GM19193 (cell line): ENCODE results near the gene UNC45A.

Experiments
- POLR2A ChIP-seq: IDR thresholded peaks from 4 replicates; pipeline ENCODE4 v1.6.1; 2011; ENCODE audit not compliant: insufficient read depth, insufficient read length; ENCODE audit errors: extremely low read depth

UNC45A gene

DNA sequence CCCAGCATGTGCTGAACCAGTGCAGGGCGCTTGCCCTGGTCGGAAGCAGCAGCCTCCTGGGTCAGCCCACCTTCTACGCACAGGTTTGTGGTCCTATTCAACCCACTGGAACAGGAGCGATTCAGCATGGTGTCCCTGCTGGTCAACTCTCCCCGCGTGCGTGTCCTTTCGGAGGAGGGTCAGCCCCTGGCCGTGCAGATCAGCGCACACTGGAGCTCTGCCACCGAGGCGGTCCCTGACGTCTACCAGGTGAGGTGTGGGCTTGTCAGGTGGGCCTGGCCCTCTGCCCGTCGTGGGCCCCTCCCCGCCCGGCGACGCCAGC lies 23.8 kb upstream of the UNC45A start:
- no peak for TF ChIP-seq POLR2A

DNA sequence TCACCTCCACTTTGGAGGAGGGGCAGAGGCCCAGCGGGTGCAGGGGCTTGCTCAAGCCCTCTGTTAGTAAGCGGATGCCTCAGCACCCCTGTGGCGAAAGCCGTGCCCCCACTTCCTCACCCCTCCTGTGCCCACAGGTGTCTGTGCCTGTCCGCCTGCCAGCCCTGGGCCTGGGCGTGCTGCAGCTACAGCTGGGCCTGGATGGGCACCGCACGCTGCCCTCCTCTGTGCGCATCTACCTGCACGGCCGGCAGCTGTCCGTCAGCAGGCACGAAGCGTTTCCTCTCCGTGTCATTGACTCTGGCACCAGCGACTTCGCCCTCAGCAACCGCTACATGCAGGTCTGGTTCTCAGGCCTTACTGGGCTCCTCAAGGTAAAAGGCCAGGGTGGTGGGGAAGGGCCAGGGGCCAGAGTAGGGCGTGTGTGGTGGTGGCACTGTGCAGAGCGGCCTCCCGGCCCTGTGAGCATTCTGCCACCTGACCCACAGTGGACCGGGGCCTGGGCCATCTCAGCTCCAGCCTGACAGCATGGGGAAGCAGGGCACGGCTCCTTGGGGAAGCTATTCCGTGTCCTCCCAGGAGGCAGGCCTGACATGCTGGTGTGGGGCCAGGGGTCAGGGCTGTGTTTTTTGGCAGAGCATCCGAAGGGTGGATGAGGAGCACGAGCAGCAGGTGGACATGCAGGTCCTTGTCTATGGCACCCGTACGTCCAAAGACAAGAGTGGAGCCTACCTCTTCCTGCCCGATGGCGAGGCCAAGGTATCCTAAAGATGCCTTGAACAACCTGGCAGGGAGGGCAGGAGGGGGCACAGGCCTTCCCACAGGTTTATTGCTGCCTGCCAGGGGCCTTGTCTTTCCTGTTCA lies 22.9 kb upstream of the UNC45A start:
- no peak for TF ChIP-seq POLR2A

DNA sequence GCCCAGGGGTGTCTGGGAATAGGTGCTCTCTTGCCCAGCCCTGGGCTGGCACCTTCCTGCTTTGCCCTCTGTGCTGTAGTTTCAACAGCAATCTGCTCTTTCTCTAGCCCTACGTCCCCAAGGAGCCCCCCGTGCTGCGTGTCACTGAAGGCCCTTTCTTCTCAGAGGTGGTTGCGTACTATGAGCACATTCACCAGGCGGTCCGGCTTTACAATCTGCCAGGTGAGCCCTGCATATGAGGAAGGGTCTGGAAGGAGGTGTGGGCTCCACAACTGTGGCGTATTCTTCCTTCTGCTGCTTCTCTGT lies 22.4 kb upstream of the UNC45A start:
- TF ChIP-seq POLR2A: no peak

DNA sequence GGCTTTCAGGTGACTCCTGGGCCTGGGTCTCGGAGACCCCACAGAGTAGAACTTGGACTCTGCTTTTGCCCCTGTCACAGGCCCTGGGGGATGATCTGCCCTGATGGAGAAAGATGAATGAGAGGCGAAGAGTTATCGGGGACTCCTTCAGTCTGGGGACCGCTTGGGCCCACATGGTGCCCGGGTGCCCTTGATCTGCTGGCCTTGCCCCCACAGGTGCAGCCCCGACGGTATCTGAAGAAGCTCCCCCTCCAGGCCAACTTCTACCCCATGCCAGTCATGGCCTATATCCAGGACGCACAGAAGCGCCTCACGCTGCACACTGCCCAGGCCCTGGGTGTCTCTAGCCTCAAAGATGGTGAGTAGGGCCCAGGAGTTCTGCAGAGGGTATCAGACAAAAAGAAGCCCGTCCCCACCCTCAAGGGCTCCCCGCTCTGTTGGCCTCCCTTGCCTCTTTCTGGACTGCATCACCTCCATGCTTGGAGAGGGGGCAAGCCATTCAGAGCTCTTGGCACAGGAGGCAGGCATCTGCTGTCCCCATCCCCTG lies 21.6 kb upstream of the UNC45A start:
- no peak for TF ChIP-seq POLR2A

DNA sequence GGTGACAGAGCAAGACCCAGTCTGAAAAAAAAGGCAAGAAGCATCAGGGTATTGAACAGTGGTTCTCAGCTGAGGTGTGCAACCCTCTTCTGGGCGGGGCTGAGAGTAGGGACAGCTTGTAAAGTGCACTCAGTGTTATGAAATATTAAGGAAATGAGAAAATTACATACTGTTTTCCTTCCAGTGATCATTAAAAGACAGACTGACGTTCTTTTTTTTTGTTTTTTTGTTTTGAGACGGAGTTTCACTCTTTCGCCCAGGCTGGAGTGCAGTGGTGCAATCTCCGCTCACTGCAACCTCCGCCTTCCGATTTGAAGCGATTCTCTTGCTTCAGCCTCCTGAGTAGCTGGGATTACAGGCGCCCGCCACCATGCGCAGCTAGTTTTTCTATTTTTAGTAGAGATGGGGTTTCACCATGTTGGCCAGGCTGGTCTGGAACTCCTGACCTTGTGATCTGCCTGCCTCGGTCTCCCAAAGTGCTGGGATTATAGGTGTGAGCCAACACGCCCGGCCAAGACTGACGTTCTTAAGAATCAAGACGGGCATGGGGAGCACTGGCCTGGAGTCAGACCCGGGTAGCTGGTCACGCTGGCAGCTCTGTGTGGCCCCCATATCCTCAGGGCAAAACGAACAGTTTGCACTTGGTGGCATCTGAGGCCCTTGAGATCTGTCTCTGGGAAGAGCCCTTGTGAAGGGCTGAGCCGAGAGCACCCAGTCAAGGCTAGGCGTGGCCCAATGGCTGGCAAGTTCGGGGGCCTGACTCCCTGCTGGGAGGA lies 20.6 kb upstream of the UNC45A start:
- no peak for TF ChIP-seq POLR2A

DNA sequence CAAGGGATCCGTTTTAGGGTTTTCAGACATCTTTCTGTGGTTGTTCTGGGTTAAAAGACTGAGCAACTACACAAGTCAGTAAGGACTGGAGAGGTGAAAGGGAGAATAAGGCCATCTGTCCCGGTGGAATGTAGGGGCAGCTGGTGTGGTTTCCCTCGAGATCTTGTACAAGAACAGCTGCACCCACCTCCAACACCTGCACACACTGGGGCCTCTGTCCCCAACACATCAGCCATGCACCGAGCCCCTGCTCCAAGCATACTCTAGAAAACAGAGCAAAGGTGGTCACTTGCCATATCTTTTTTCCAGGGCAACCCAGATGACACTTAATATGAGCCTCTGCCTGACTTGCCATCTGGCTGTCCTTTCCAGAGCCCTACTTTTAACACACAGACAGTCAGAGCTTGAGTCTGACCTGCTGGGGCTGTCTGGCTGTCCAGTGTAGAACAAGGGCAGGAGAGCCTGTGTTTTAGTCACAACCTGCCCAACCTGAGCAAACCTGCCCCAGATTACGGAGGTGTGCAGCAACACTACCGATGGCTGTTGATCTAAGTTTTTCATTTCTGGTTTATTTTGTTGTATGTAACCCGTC lies 19.8 kb upstream of the UNC45A start:
- no peak for TF ChIP-seq POLR2A

DNA sequence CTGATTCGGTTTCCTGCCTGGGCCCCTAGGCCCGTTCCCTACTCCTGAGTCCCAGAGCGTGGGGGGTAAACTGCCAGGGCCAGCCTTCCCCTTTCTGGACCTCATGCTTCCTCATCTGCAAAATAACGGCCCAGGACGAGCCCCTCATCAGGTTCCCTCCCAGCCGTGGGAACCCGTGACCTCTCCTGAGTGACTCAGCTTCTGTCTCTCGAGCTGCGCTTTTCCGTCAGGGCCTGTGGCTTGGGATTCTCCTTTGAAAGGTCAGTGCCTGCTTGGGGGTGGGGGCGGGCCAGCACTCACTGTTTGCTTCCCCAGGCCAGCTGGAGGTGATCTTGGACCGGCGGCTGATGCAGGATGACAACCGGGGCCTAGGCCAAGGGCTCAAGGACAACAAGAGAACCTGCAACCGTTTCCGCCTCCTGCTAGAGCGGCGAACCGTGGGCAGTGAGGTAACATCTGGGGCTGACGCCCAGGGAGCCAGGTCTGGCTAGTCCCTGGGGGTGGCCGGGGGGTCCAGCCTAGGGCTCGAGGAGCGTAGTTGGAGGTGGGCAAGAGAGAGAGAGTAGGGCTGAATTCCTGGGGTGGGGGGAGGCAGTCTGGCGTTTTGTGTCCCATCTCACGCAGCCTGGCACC lies 19.2 kb upstream of the UNC45A start:
- no peak for TF ChIP-seq POLR2A

DNA sequence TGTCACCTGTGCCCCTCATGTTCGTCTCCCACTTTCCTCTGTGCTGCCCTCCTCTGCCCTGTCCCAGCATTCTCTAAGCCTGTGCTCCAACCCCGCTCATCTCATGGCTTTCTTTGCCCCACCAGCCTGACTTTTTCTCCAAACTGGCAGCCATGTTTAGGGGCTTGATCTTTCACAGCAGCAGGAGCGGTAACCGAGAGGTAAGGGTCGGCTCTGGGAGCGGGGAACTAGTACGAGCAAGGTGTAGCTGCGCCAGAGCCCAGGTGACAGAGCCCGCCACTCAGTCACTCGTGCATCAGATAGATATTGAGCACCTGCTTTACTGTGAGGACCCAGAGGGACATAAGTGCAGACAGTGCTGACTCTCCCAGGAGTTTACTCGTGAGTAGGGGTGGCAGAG lies 18.6 kb upstream of the UNC45A start:
- TF ChIP-seq POLR2A: no peak

DNA sequence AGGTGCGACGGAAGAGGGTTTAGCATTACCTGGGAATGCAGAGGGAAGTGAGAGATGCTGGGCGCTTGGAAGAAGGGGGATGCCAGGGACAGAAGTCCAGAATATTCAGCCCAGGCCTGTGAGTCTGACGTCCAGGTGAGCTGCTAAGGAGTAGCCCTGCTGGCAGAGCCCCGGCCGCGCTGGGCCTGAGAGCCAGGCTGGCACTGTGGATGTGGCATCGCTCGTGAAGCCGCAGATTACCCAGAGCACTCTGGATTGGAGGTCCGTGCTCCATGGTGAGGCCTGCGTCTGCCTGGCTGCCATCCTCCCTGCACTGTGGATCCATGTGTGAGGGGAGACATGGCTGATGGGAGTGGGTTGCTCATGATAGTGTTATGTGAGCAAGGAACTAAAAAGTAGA lies 17.5 kb upstream of the UNC45A start:
- no peak for TF ChIP-seq POLR2A

DNA sequence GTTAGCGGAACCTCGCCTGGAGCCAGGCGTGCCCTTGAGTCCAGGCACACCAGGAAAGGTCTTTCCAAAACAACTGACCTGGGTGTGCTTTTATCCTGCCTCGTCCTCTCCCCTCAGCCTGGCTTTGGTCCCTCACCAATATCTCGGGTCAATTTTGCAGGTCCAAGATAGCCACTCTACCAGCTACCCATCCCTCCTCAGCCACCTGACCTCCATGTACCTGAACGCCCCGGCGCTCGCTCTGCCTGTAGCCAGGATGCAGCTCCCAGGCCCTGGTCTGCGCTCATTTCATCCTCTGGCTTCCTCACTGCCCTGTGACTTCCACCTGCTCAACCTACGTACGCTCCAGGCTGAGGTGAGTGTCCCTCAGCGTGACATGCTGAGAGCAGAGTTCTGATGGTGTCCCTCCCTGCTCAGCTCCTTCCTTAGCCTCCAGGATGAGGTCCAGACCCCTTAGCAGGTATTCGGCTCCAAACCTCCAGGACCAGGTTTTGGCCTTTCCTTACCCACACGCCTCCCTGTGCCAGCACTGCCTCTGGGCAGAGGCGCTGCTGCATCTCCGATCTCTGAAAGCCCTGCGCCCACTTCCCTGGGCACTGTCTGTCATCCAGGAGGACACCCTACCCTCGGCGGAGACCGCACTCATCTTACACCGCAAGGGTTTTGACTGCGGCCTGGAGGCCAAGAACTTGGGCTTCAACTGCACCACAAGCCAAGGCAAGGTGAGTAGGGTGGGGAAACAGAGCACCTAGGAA lies 16.9 kb upstream of the UNC45A start:
- no peak for TF ChIP-seq POLR2A

DNA sequence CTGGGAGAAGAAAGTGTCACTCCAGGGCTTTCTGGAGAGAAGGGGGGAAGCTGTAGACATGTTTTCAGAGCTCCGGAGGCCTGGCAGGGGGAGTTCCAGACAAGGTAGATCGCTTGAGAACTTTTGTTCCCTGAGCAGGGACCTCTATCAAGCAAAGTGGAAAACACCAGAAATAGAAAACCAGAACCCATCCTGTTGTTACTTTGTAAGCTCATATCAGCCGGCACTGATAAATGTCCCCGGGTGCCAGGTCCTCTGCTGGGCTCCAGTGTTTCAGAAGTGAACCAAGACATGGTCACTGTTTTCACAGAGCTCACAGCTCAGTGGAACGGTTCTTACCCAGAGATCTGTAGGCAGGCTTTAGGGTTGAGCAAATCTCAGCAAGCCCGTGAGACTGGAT lies 16.2 kb upstream of the UNC45A start:
- no peak for TF ChIP-seq POLR2A

DNA sequence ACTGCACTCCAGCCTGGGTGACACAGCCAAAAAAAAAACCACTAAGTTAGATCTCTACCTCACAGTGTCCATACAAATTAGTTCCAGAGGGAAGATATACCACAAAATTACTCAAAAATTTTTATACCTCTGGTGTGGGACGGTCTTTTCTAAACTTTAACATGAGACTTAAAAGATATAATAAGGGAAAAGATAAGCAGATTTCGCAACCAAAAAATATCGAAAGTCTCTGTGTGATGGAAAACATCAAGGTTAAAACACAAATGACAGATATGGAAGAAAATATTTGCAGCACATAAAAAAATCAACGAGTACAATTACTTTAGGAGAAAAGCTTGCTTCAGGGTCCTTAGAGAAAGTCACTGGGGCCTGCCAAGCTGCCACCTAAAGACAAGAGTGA lies 13.2 kb upstream of the UNC45A start:
- no peak for TF ChIP-seq POLR2A

DNA sequence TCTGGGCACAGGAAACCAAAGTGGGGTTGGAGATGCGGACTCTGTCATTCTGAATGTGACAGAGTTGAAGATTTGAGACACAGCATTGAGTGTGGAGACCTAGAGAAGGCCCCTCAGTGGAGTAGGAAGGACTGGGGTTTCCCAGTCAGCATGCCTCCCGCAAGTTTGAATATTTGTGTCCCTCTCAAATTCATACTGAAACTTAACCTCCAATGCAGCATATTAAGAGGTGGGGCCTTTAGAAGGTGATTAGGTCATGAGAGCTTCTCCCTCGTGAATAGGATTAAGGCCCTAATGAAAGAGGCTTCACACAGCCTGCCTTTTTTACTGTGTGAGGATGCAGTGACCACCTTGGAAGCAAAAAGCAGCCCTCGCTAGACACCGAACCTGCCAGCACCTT lies 10.7 kb upstream of the UNC45A start:
- no peak for TF ChIP-seq POLR2A

DNA sequence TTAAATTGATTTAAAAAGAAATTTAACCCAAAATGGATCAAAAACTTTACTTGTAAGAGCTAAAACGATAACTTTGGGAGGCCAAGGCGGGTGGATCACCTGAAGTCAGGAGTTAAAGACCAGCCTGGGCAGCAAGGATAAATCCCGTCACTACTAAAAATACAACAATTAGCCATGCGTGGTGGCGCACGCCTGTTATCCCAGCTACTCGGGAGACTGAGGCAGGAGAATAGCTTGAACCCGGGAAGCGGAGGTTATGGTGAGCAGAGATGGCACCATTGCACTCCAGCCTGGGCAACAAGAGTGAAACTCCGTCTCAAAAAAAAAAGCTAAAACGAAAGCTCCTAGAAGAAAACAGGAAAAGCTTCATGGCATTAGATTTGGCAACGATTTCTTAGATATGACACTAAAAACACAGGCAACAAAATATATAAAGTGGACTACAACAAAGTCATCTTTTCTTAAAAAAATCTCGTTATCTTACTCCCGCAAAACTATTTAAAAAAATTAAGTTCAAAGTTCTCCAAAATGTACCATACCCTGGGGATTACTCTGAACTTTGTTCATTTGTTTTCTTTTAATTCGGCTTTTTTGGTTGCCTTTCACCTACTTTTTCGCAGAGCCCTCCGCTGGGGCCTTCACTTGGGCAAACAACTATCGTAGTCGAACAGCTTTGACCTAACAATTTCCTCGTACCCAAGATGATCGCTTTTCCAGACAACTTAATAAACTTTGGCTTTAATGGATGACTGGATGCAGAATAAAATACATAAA lies 5.7 kb upstream of the UNC45A start:
- TF ChIP-seq POLR2A: no peak
